Measurements from ENCODE around the gene NFIA. TPM values are rescaled to one million over a fixed set of nuclear protein-coding genes. Genes with fewer than 3 reads are reported as not detected.

Gene NFIA
- total and polyA plus RNA-seq, 2 of the 13 experiments (the other 11 are each of a cell fraction or from before 2014, with no cell fraction given): 14.7 to 28.5 TPM

- TF ChIP-seq ATF3 (CRISPR knock-in tag; IDR thresholded peaks at IDR 0.05): no peak
- no peak for TF ChIP-seq ZFX (CRISPR knock-in tag; IDR thresholded peaks at IDR 0.05; ENCODE audit: low read depth)
- peak; percentile 52; the same call in 1 of the 2 replicates for TF ChIP-seq TGIF2 (CRISPR knock-in tag; IDR thresholded peaks at IDR 0.05)
- TF ChIP-seq AGO1 (IDR thresholded peaks at IDR 0.05; ENCODE audit: low read depth, low read length, poor library complexity, severe bottlenecking): no peak
- TF ChIP-seq ZNF317 (CRISPR knock-in tag; IDR thresholded peaks at IDR 0.05): no peak
- TF ChIP-seq ZFP91 (CRISPR knock-in tag; IDR thresholded peaks at IDR 0.05; ENCODE audit: borderline replicate concordance): peak; percentile 34; the same call in 1 of the 2 replicates
- peak; percentile 38; the same call in 1 of the 2 replicates for TF ChIP-seq ZNF792 (CRISPR knock-in tag; IDR thresholded peaks at IDR 0.05)
- TF ChIP-seq GATAD2A (CRISPR knock-in tag; IDR thresholded peaks at IDR 0.05): peak; percentile 81
- no peak for TF ChIP-seq CREM (IDR thresholded peaks at IDR 0.05)
- no peak for TF ChIP-seq CREM (CRISPR knock-in tag; IDR thresholded peaks at IDR 0.05)
- 0 out of 2 replicates have a peak, but pooled peaks have one; percentile 28 for TF ChIP-seq ZNF644 (CRISPR knock-in tag; IDR thresholded peaks at IDR 0.05; ENCODE audit: low read depth)
- TF ChIP-seq ERF (CRISPR knock-in tag; IDR thresholded peaks at IDR 0.05): no peak
- no peak for TF ChIP-seq ZNF766 (CRISPR knock-in tag; IDR thresholded peaks at IDR 0.05; ENCODE audit: borderline replicate concordance)
- no peak for TF ChIP-seq AKAP8 (CRISPR knock-in tag; IDR thresholded peaks at IDR 0.05)
- TF ChIP-seq KLF16 (CRISPR knock-in tag; IDR thresholded peaks at IDR 0.05): peak in 1 of 2 experiments; percentile 41; a peak in 1 of 4 replicates
- no peak for TF ChIP-seq ZZZ3 (CRISPR knock-in tag; IDR thresholded peaks at IDR 0.05; ENCODE audit: borderline replicate concordance)
- no peak for TF ChIP-seq NFE2L2 (IDR thresholded peaks at IDR 0.05; ENCODE audit: low read length)
- no peak for TF ChIP-seq REL (CRISPR knock-in tag; conservative IDR thresholded peaks at IDR 0.05)
- peak; percentile 42; the same call in 1 of the 2 replicates for TF ChIP-seq NFYC (CRISPR knock-in tag; IDR thresholded peaks at IDR 0.05)
- no peak for TF ChIP-seq JUND (CRISPR knock-in tag; IDR thresholded peaks at IDR 0.05)
- no peak for TF ChIP-seq ZNF567 (CRISPR knock-in tag; IDR thresholded peaks at IDR 0.05; ENCODE audit: borderline replicate concordance)
- no peak for TF ChIP-seq CREB1 (IDR thresholded peaks at IDR 0.05)
- TF ChIP-seq CREB1 (CRISPR knock-in tag; IDR thresholded peaks at IDR 0.05): peak; percentile 66
- no peak for TF ChIP-seq ZFP90 (CRISPR knock-in tag; IDR thresholded peaks at IDR 0.05; ENCODE audit: borderline replicate concordance)
- TF ChIP-seq ZNF547 (CRISPR knock-in tag; IDR thresholded peaks at IDR 0.05): no peak
- no peak for TF ChIP-seq ZNF264 (CRISPR knock-in tag; IDR thresholded peaks at IDR 0.05)
- no peak for TF ChIP-seq ZNF790 (CRISPR knock-in tag; IDR thresholded peaks at IDR 0.05; ENCODE audit: borderline replicate concordance)
- TF ChIP-seq TCF12 (IDR thresholded peaks at IDR 0.05): no peak
- no peak for TF ChIP-seq TCF12 (CRISPR knock-in tag; IDR thresholded peaks at IDR 0.05)
- no peak for TF ChIP-seq NR2F1 (CRISPR knock-in tag; IDR thresholded peaks at IDR 0.05)
- no peak for TF ChIP-seq ZBTB25 (CRISPR knock-in tag; IDR thresholded peaks at IDR 0.05)
Measured at GRCh38 chr1:61079898-61080336, 2.4 kb upstream of the NFIA start (continued).
